HCT116 (cell line): ENCODE results near the gene GABPB1. TPM values are rescaled to one million over a fixed set of nuclear protein-coding genes. Genes with fewer than 3 reads are reported as not detected.

Experiments
- ATAC-seq: fragments of 200-7000 bp; cut with Tn5 transposase; 2 replicates; pipeline ENCODE4 v1.9.1; 2020; ENCODE audit warnings: mild to moderate bottlenecking, moderate library complexity
- BruUV-seq: library from RNA; stranded (reverse); fragments of 400-500 nt; replicated peaks from 2 replicates; lab custom pipeline; 2021; lab: Mats Ljungman, UMichigan
- CTCF ChIA-PET: fragments of 300-600 bp; sonication (Branson Sonifier 250); formaldehyde crosslinking; loops from one replicate; lab custom pipeline; 2021; ENCODE audit warnings: antibody characterized with exemption; lab: Charles Lee
- POLR2A ChIA-PET: fragments of 300-600, 350-600 bp; sonication (Branson Sonifier 250); formaldehyde crosslinking; loops from one replicate; lab custom pipeline; 2021; ENCODE audit warnings: antibody characterized with exemption; lab: Charles Lee
- RAD21 ChIA-PET, 2 experiments: fragments of 300-600 bp; sonication (Branson Sonifier 250); formaldehyde crosslinking; loops; one replicate each; lab custom pipeline; 2023; ENCODE audit warnings: low total read pairs in 2 of 2; ENCODE audit not compliant: uncharacterized antibody in 2 of 2, unreplicated experiment in 2 of 2, low non-redundant PET in 1 of 2; lab: Charles Lee
- DNase-seq: peaks from one replicate; pipeline ENCODE4 v3.0.0-alpha.2; 2010; ENCODE audit warnings: low read depth, low spot score
- H2AFZ ChIP-seq: fragments of 200-600 bp; shearing (Covaris generic), sonication (generic); 2 replicates; pipeline ENCODE4 v1.6.1; 2017; ENCODE audit warnings: low read depth, mixed run types, mixed read lengths, antibody characterized with exemption, low read length; ENCODE audit not compliant: poor library complexity, severe bottlenecking
- H3K27ac ChIP-seq: 2 replicates; pipeline ENCODE4 v1.5.1; 2012; ENCODE audit warnings: low read depth, low read length
- H3K27me3 ChIP-seq: fragments of 200-600 bp; sonication (generic); 2 replicates; pipeline ENCODE4 v1.6.1; 2016; ENCODE audit warnings: mixed run types, low read length, mixed read lengths; ENCODE audit not compliant: insufficient read depth
- H3K36me3 ChIP-seq, 2 experiments: fragments of 200-500 bp in 1 of 2; fragments of 200-600 bp in 1 of 2; sonication (Bioruptor generic) in 1 of 2; sonication (generic) in 1 of 2; 2 replicates each; pipeline versions ENCODE4 v1.5.1 to v1.6.1; 2014 to 2016; ENCODE audit warnings: low read length in 2 of 2, inconsistent platforms in 1 of 2, mixed read lengths in 1 of 2, mixed run types in 1 of 2; ENCODE audit not compliant: insufficient read depth in 2 of 2, control insufficient read depth in 1 of 2
- H3K4me1 ChIP-seq, 2 experiments: fragments of 200-600 bp in 1 of 2; sonication (generic) in 1 of 2; 2 replicates each; pipeline versions ENCODE4 v1.5.1 to v1.6.1; 2012 to 2017; ENCODE audit warnings: low read length in 2 of 2, inconsistent platforms in 1 of 2, mild to moderate bottlenecking in 1 of 2, mixed read lengths in 1 of 2, mixed run types in 1 of 2, moderate library complexity in 1 of 2; ENCODE audit not compliant: insufficient read depth in 2 of 2, control insufficient read depth in 1 of 2
- H3K4me2 ChIP-seq: fragments of 200-600 bp; sonication (generic); 2 replicates; pipeline ENCODE4 v1.6.1; 2017; ENCODE audit warnings: mixed run types, low read length, mixed read lengths
- H3K4me3 ChIP-seq, 2 experiments: fragments of 200-600 bp in 1 of 2; sonication (generic) in 1 of 2; replicated peaks in 1 of 2; 2 replicates each; pipeline ENCODE4 v1.5.1; 2011 to 2016; ENCODE audit warnings: low read length in 2 of 2, control low read depth in 1 of 2, low read depth in 1 of 2, mild to moderate bottlenecking in 1 of 2, mixed read lengths in 1 of 2, mixed run types in 1 of 2
- H3K79me2 ChIP-seq: fragments of 200-600 bp; sonication (generic); 2 replicates; pipeline ENCODE4 v1.6.1; 2017; ENCODE audit warnings: mild to moderate bottlenecking, mixed run types, low read length, moderate library complexity, mixed read lengths; ENCODE audit not compliant: insufficient read depth
- H3K9ac ChIP-seq: fragments of 200-600 bp; sonication (generic); 2 replicates; pipeline ENCODE4 v1.6.1; 2016; ENCODE audit warnings: low read length, mixed read lengths
- H3K9me2 ChIP-seq: fragments of 200-600 bp; sonication (generic), shearing (Covaris generic); 2 replicates; pipeline ENCODE4 v1.6.1; 2017; ENCODE audit warnings: mixed run types, mild to moderate bottlenecking, moderate library complexity; ENCODE audit not compliant: insufficient read depth
- H3K9me3 ChIP-seq, 2 experiments: fragments of 200-500 bp in 1 of 2; fragments of 200-600 bp in 1 of 2; sonication (Bioruptor generic) in 1 of 2; sonication (generic) in 1 of 2; 2 replicates each; pipeline ENCODE4 v1.6.1; 2014 to 2017; ENCODE audit warnings: low read length in 2 of 2, mixed read lengths in 2 of 2, inconsistent platforms in 1 of 2, low read depth in 1 of 2, mild to moderate bottlenecking in 1 of 2, mixed run types in 1 of 2, moderate library complexity in 1 of 2; ENCODE audit not compliant: control insufficient read depth in 1 of 2, insufficient read depth in 1 of 2
- H4K20me1 ChIP-seq: fragments of 200-600 bp; sonication (generic), shearing (Covaris generic); 2 replicates; pipeline ENCODE4 v1.6.1; 2017; ENCODE audit warnings: mixed run types, mild to moderate bottlenecking, moderate library complexity; ENCODE audit not compliant: insufficient read depth
- CBX3 ChIP-seq: IDR thresholded peaks from 2 replicates; pipeline ENCODE4 v1.6.1; 2012; ENCODE audit warnings: low read depth
- EZH2phosphoT487 ChIP-seq: fragments of 200-600 bp; IDR thresholded peaks from 2 replicates; pipeline ENCODE4 v1.6.1; 2018; ENCODE audit warnings: antibody characterized with exemption, borderline replicate concordance
- JUND ChIP-seq: IDR thresholded peaks from 2 replicates; pipeline ENCODE4 v1.6.1; 2012
- POLR2AphosphoS5 ChIP-seq: IDR thresholded peaks from 2 replicates; pipeline ENCODE4 v1.6.1; 2011; ENCODE audit warnings: mild to moderate bottlenecking, low read depth, low read length, moderate library complexity
- SIN3A ChIP-seq: IDR thresholded peaks from 2 replicates; pipeline ENCODE4 v1.6.1; 2012; ENCODE audit warnings: low read depth
- intact Hi-C: fragments of 100-400 bp; cut with micrococcal nuclease; formaldehyde crosslinking; loops from 2 replicates; pipeline ENCODE4 v1.10.0; 2022
- total RNA-seq: library from RNA; stranded (reverse); gene quantifications from one replicate; pipeline ENCODE4 v1.2.1, GENCODE V29; 2021; ENCODE audit not compliant: unreplicated experiment
- TF ChIP-seq, protein P1 (sequence below): IDR thresholded peaks from 2 replicates; pipeline ENCODE4 v1.6.1; 2012

Gene GABPB1
- total RNA-seq, 1 experiment from 2014 or later = 20.1 TPM

DNA sequence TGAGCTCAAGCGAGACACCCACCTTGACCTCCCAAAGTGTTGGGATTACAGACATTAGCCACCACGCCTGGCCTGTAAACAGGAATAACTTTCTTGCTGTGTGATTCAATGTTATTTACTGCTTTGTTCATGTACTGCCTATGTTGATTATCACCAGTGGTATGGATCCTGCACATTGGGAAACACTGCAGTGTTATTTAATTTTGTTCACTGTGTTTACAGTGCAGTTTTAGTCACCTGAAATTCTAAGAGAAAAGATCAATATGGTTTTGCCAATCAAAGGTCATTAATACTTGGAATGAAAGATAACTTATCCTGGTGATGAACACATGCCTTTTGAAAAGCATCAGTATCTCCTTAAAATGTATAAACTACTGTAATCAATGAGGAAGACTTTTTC, 8.6 kb upstream of the GABPB1 start:
- TF ChIP-seq POLR2AphosphoS5 (no peak), CBX3 (no peak), SIN3A (no peak), EZH2phosphoT487 (no peak)
- TF ChIP-seq, protein P1, sequence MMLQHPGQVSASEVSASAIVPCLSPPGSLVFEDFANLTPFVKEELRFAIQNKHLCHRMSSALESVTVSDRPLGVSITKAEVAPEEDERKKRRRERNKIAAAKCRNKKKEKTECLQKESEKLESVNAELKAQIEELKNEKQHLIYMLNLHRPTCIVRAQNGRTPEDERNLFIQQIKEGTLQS = no peak
- TF ChIP-seq, all 23 proteins: peak for 0
- H3K79me2 ChIP-seq = peaks cover 95% of the 10 kb centered on the region
- ChIA-PET CTCF (no interaction called here), RAD21 (no interaction called here), POLR2A (no interaction called here)
- no peaks in the 10 kb centered on the region for H3K4me1 ChIP-seq
- H3K4me2 ChIP-seq = no peak overlapping the region
- H3K36me3 ChIP-seq = peaks cover 33 to 40% of the 10 kb centered on the region in 2 experiments
- H3K4me3 ChIP-seq = no peak overlapping the region
- no peaks in the 10 kb centered on the region for H3K9me2 ChIP-seq
- ATAC-seq (no peak), DNase-seq (no peak)
- no peak overlapping the region for H2AFZ ChIP-seq
- H3K9ac ChIP-seq = no peak overlapping the region
- no TSS peak for BruUV-seq
- no peaks in the 10 kb centered on the region for H3K27me3 ChIP-seq
- no peaks in the 10 kb centered on the region for H3K9me3 ChIP-seq
- no peaks in the 10 kb centered on the region for H4K20me1 ChIP-seq
- no peak overlapping the region for H3K27ac ChIP-seq
- intact Hi-C loops = no loop called here

DNA sequence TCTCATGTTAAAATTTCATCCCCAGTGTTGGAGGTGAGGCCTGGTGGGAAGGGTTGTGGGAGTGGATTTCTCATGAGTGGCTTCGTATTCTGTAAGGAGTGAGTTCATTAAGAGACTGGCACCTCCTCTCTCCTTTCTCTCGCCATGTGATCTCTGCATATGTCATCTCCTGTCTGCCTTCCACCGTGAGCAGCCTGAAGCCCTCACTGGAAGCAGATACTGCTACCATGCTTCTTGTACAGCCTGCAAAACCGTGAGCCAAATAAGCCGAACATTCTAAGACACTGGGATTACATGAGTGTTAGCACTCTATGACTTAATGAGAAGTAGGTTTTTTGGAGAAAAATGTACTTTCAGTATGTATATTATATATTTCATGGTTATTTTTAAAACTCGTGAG, 6.8 kb upstream of the GABPB1 start:
- Histone ChIP-seq H4K20me1 (no peaks in the 10 kb centered on the region), H3K79me2 (peaks cover 98% of the 10 kb centered on the region), H3K4me2 (no peak overlapping the region), H3K36me3 (peaks cover 43 to 44% of the 10 kb centered on the region in 2 experiments), H3K4me1 (peaks cover 2 to 5% of the 10 kb centered on the region in 2 experiments; a peak in 3 of 4 replicates), H3K27ac (no peak overlapping the region), H3K9me2 (no peaks in the 10 kb centered on the region), H3K9me3 (no peaks in the 10 kb centered on the region), H3K9ac (no peak overlapping the region), H3K27me3 (no peaks in the 10 kb centered on the region), H2AFZ (no peak overlapping the region), H3K4me3 (no peak overlapping the region)
- no peak for TF ChIP-seq SIN3A
- TF ChIP-seq JUND = no peak
- POLR2A ChIA-PET = no interaction called here
- no peak for ATAC-seq
- no peak for DNase-seq
- no TSS peak for BruUV-seq
- intact Hi-C loops = no loop called here
- RAD21 ChIA-PET = no interaction called here
- CTCF ChIA-PET = no interaction called here
